H9 (cell line): ENCODE results near the gene PRKAG1. TPM values are rescaled to one million over a fixed set of nuclear protein-coding genes. Genes with fewer than 3 reads are reported as not detected.

ENCODE experiments used
- DNase-seq: peaks from one replicate; pipeline ENCODE4 v3.0.0-alpha.2; 2017
- H2AFZ ChIP-seq: one replicate; pipeline ENCODE4 v1.6.1; 2013; ENCODE audit warnings: mild to moderate bottlenecking, low read length, control low read depth, moderate library complexity
- H2AK5ac ChIP-seq: 2 replicates; pipeline ENCODE4 v1.6.1; 2013; ENCODE audit warnings: low read length, control low read depth, mixed read lengths; ENCODE audit not compliant: insufficient read length
- H2BK120ac ChIP-seq: one replicate; pipeline ENCODE4 v1.6.1; 2013; ENCODE audit warnings: low read depth, mild to moderate bottlenecking, low read length, control low read depth, inconsistent platforms; ENCODE audit not compliant: poor library complexity, severe bottlenecking
- H2BK12ac ChIP-seq: 2 replicates; pipeline ENCODE4 v1.6.1; 2013; ENCODE audit warnings: low read length, control low read depth, mixed read lengths, low read depth; ENCODE audit not compliant: insufficient read length
- H2BK15ac ChIP-seq: 2 replicates; pipeline ENCODE4 v1.6.1; 2013; ENCODE audit warnings: low read depth, low read length, control low read depth
- H2BK20ac ChIP-seq: one replicate; pipeline ENCODE4 v1.6.1; 2013; ENCODE audit warnings: low read depth, mild to moderate bottlenecking, low read length, control low read depth, inconsistent platforms; ENCODE audit not compliant: poor library complexity, severe bottlenecking
- H2BK5ac ChIP-seq: 2 replicates; pipeline ENCODE4 v1.6.1; 2013; ENCODE audit warnings: low read length, control low read depth, mixed read lengths; ENCODE audit not compliant: insufficient read length
- H3K14ac ChIP-seq: 2 replicates; pipeline ENCODE4 v1.6.1; 2013; ENCODE audit warnings: low read length, control low read depth; ENCODE audit not compliant: insufficient read depth
- H3K18ac ChIP-seq: 2 replicates; pipeline ENCODE4 v1.6.1; 2013; ENCODE audit warnings: low read depth, mild to moderate bottlenecking, mixed read lengths, low read length, control low read depth; ENCODE audit not compliant: insufficient read length
- H3K23ac ChIP-seq: 2 replicates; pipeline ENCODE4 v1.6.1; 2013; ENCODE audit warnings: low read length, control low read depth, mixed read lengths, low read depth; ENCODE audit not compliant: insufficient read length
- H3K23me2 ChIP-seq: 2 replicates; pipeline ENCODE4 v1.6.1; 2013; ENCODE audit warnings: low read depth, mild to moderate bottlenecking, mixed read lengths, low read length, control low read depth; ENCODE audit not compliant: insufficient read length, poor library complexity, severe bottlenecking
- H3K27ac ChIP-seq: 2 replicates; pipeline ENCODE4 v1.5.1; 2013; ENCODE audit warnings: low read length, control low read depth, mixed read lengths, low read depth; ENCODE audit not compliant: insufficient read length
- H3K27me3 ChIP-seq: 2 replicates; pipeline ENCODE4 v1.6.1; 2013; ENCODE audit warnings: low read length, control low read depth, inconsistent platforms; ENCODE audit not compliant: insufficient read depth
- H3K4ac ChIP-seq: 2 replicates; pipeline ENCODE4 v1.6.1; 2013; ENCODE audit warnings: low read depth, mild to moderate bottlenecking, control low read depth, inconsistent platforms, low read length, moderate library complexity
- H3K4me1 ChIP-seq: 2 replicates; pipeline ENCODE4 v1.6.1; 2013; ENCODE audit warnings: low read length, control low read depth, inconsistent platforms; ENCODE audit not compliant: insufficient read depth
- H3K4me2 ChIP-seq: 2 replicates; pipeline ENCODE4 v1.6.1; 2013; ENCODE audit warnings: low read length, control low read depth, mixed read lengths; ENCODE audit not compliant: insufficient read length, insufficient read depth
- H3K56ac ChIP-seq: 2 replicates; pipeline ENCODE4 v1.6.1; 2013; ENCODE audit warnings: low read depth, mild to moderate bottlenecking, mixed read lengths, low read length, control low read depth; ENCODE audit not compliant: insufficient read length
- H3K79me1 ChIP-seq: 2 replicates; pipeline ENCODE4 v1.6.1; 2013; ENCODE audit warnings: low read depth, mild to moderate bottlenecking, moderate library complexity, low read length, control low read depth, inconsistent platforms; ENCODE audit not compliant: insufficient read depth, poor library complexity, severe bottlenecking
- H3K79me2 ChIP-seq: 2 replicates; pipeline ENCODE4 v1.6.1; 2013; ENCODE audit warnings: low read length, control low read depth, inconsistent platforms; ENCODE audit not compliant: insufficient read depth
- H3K9ac ChIP-seq: 2 replicates; pipeline ENCODE4 v1.6.1; 2013; ENCODE audit warnings: low read length, control low read depth, mixed read lengths; ENCODE audit not compliant: insufficient read length; ENCODE audit errors: extremely low read depth
- H3K9me3 ChIP-seq: one replicate; pipeline ENCODE4 v1.6.1; 2013; ENCODE audit warnings: low read depth, low read length, inconsistent platforms; ENCODE audit not compliant: control insufficient read depth
- H3T11ph ChIP-seq: one replicate; pipeline ENCODE4 v1.6.1; 2013; ENCODE audit warnings: mild to moderate bottlenecking, low read length, control low read depth, inconsistent platforms
- H4K20me1 ChIP-seq: one replicate; pipeline ENCODE4 v1.6.1; 2013; ENCODE audit not compliant: control insufficient read depth, insufficient read length, insufficient read depth
- H4K5ac ChIP-seq: 2 replicates; pipeline ENCODE4 v1.6.1; 2013; ENCODE audit warnings: low read depth, mild to moderate bottlenecking, mixed read lengths, low read length, control low read depth; ENCODE audit not compliant: insufficient read length
- H4K8ac ChIP-seq: replicated peaks from 2 replicates; pipeline ENCODE4 v1.6.1; 2013; ENCODE audit warnings: low read length, control low read depth, mixed read lengths, low read depth; ENCODE audit not compliant: insufficient read length
- H4K91ac ChIP-seq: 2 replicates; pipeline ENCODE4 v1.6.1; 2013; ENCODE audit warnings: low read depth, mild to moderate bottlenecking, moderate library complexity, mixed read lengths, low read length, control low read depth; ENCODE audit not compliant: insufficient read length
- H3K27ac Mint-ChIP-seq, 3 experiments: 2 replicates in 2 of 3; 3 replicates in 1 of 3; pipeline ENCODE4 v1.8.0; 2020 to 2021; ENCODE audit warnings: mixed read lengths in 3 of 3, mild to moderate bottlenecking in 1 of 3, moderate library complexity in 1 of 3
- H3K27me3 Mint-ChIP-seq: 2 replicates; pipeline ENCODE4 v1.8.0; 2021; ENCODE audit warnings: low read depth, mild to moderate bottlenecking, moderate library complexity, mixed read lengths
- H3K36me3 Mint-ChIP-seq, 3 experiments: 2 replicates in 2 of 3; 3 replicates in 1 of 3; pipeline ENCODE4 v1.8.0; 2020 to 2021; ENCODE audit warnings: low read depth in 3 of 3, mixed read lengths in 3 of 3; ENCODE audit not compliant: insufficient read depth in 1 of 3
- H3K4me1 Mint-ChIP-seq, 2 experiments: 2 replicates each; pipeline ENCODE4 v1.8.0; 2020; ENCODE audit warnings: mixed read lengths in 2 of 2
- H3K4me3 Mint-ChIP-seq, 2 experiments: 2 replicates in 1 of 2; 3 replicates in 1 of 2; pipeline ENCODE4 v1.8.0; 2020 to 2021; ENCODE audit warnings: mild to moderate bottlenecking in 2 of 2, mixed read lengths in 2 of 2, moderate library complexity in 1 of 2
- H3K9me3 Mint-ChIP-seq, 2 experiments: 2 replicates in 1 of 2; 3 replicates in 1 of 2; pipeline ENCODE4 v1.8.0; 2020; ENCODE audit warnings: mild to moderate bottlenecking in 2 of 2, mixed read lengths in 2 of 2, moderate library complexity in 1 of 2
- CTCF ChIP-seq: fragments of 200-600 bp; sonication (generic); conservative IDR thresholded peaks from 3 replicates; pipeline ENCODE4 v1.8.0; 2021; ENCODE audit warnings: antibody characterized with exemption, mild to moderate bottlenecking
- WGBS: extraction: QIAGEN DNeasy Blood & Tissue Kit; methylation state at CpG from one replicate; pipeline ENCODE4 v1.1.7; 2013; ENCODE audit warnings: missing lambda C conversion rate, low lambda C conversion rate, mixed read lengths; ENCODE audit not compliant: insufficient read length; ENCODE audit errors: extremely low coverage; 5-methylcytosine and 5-hydroxymethylcytosine counted together
- total RNA-seq: library from RNA; stranded (reverse); gene quantifications from 2 replicates; pipeline ENCODE4 v1.2.1, GENCODE V29; 2021

The PRKAG1 gene
- total RNA-seq, 1 experiment from 2014 or later = 34.8 TPM

DNA sequence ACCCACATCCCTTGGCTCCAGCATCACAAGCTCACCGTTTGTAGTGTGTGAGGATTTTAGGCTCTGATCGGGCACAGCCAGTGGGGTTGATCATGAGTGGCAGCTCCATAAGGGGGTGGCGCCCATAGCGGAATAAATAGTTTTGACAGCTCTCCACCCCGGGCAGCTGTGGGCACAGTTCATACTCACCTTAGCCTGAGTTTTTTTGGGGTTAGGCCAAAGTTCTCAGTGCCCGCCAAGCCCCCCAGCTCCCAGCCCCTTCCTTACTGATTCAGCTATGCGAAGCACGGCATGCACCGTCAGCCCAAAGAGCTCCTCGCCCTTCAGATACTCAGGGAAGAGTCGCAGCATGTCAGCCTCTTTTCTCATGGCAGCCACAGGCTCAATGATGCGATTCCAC, 6.0 kb upstream of the PRKAG1 start:
- no CpG with 5 or more reads among the region's 12 CpGs for WGBS
- TF ChIP-seq CTCF = no peak
- no peak overlapping the region for H3K4me3 Mint-ChIP-seq

More for the DNA sequence above, 6.0 kb upstream of the PRKAG1 start:
- H2BK20ac ChIP-seq = no peak overlapping the region
- no peak overlapping the region for H2AK5ac ChIP-seq
- no peaks in the 10 kb centered on the region; the same call in 1 of the 2 replicates for H3K27me3 ChIP-seq
- no peak overlapping the region for H2BK12ac ChIP-seq
- no peak overlapping the region for H3K14ac ChIP-seq
- H2BK5ac ChIP-seq = no peak overlapping the region
- no peak overlapping the region for H3K4ac ChIP-seq
- H4K20me1 ChIP-seq = no peaks in the 10 kb centered on the region
- no peak overlapping the region for H3K18ac ChIP-seq
- H3K4me2 ChIP-seq = no peak overlapping the region
- no peak overlapping the region for H3K27ac ChIP-seq
- no peaks in the 10 kb centered on the region for H3K79me1 ChIP-seq
- Mint-ChIP-seq H3K27me3 (no peaks in the 10 kb centered on the region; the same call in 1 of the 2 replicates), H3K36me3 (peaks cover 42 to 86% (median 81%) of the 10 kb centered on the region in 3 experiments), H3K4me1 (peaks cover 4 to 5% of the 10 kb centered on the region in 2 experiments), H3K27ac (no peak overlapping the region), H3K9me3 (no peaks in the 10 kb centered on the region)
- no peak overlapping the region for H3T11ph ChIP-seq
- no peaks in the 10 kb centered on the region for H3K79me2 ChIP-seq
- H3K4me1 ChIP-seq = no peaks in the 10 kb centered on the region
- H3K56ac ChIP-seq = no peak overlapping the region
- H2AFZ ChIP-seq = no peak overlapping the region
- no peak overlapping the region for H3K9ac ChIP-seq
- H3K23me2 ChIP-seq = no peaks in the 10 kb centered on the region
- H2BK15ac ChIP-seq = no peak overlapping the region
- H4K5ac ChIP-seq = no peak overlapping the region
- no peak overlapping the region for H4K8ac ChIP-seq
- DNase-seq = no peak
- H4K91ac ChIP-seq = no peak overlapping the region
- H2BK120ac ChIP-seq = no peak overlapping the region
- H3K23ac ChIP-seq = no peak overlapping the region
- H3K9me3 ChIP-seq = no peaks in the 10 kb centered on the region
